ENCODE measurements around the gene DRGX.

DNA sequence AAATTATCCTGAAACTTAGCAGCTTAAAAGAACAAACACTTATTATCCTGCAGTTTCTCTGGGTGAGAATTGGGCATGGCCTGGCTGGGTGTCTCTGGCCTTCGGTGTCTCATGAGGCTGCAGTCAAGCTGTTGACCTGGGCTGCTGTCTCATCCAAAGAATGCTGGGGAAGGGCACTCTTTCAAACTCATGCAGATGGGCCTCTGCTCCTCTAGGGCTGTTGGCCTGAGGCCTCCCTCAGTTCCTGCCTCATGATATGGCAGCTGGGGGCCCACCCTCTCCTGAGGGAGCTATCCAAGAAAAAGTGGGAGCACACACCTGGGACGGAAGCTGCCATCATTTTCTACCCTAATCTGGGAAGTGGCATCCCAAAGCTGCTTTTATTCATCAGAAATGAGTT lies 43.6 kb downstream of the DRGX start:
- TF ChIP-seq POLR2A (IDR thresholded peaks at IDR 0.05) (no peak), CTCF (IDR thresholded peaks at IDR 0.05) (no peak)
